ENCODE data around the gene FOXP1. TPM values are rescaled to one million over a fixed set of nuclear protein-coding genes. Genes with fewer than 3 reads are reported as not detected.

The FOXP1 gene
- total and polyA plus RNA-seq, 2 of the 13 experiments (the other 11 are each of a cell fraction or from before 2014, with no cell fraction given): 40.4 to 59.0 TPM

DNA sequence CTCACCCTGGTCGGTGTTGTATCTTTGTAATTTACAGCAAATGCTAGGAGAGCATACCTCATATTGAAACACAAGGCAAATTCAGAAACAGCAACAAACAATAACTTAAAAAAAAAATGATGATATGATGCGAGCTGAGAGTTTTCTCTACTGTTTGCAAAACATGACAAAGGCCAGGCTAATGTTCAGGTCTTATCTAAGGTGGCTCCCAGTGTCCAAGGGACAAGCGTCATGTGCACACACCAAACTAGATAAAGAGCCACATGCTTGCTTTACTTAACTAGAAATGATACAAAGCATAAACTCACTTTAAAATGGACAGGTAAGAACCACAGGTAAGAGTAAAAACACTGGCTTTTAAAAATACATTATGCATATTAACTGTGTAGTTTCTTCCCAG is 375.9 kb downstream of the FOXP1 start:
- peaks cover 41% of the 10 kb centered on the region for H3K79me2 ChIP-seq (ENCODE audit: insufficient read depth, low read length)
- peak overlapping the region; percentile 84 for H3K9ac ChIP-seq (ENCODE audit: insufficient read depth, low read depth, low read length)
- no peak overlapping the region for H2AFZ ChIP-seq (ENCODE audit: low read length)
- peak overlapping the region; percentile 79 for H3K4me2 ChIP-seq (ENCODE audit: low read depth, low read length)
- ATAC-seq: peak; percentile 62
- no peaks in the 10 kb centered on the region for H4K20me1 ChIP-seq (ENCODE audit: insufficient read depth, low read length)
- POLR2A ChIA-PET: interaction anchor here (1.0 to 5.3 kb wide), 16 partner anchors 33 to 375 kb away, joined by 3 to 85 read pairs (median 10); partner anchors contain the start of gene FOXP1
- intact Hi-C loops (cut with micrococcal nuclease; ENCODE audit: unreplicated experiment) (loop anchor here (1.0 to 5.0 kb wide), 7 partner anchors 38 to 377 kb away; no protein-coding TSS in a partner anchor), in situ Hi-C loops (cut with HindIII; ENCODE audit: extremely low pct_ligation_motif_present, low pct_unique_long_range_greater_than_20kb) (loop anchor here (5.0 kb wide), 1 partner anchor 55 kb away; no protein-coding TSS in a partner anchor)
- WGBS (ENCODE audit: low lambda C conversion rate): 9% methylated on average over 3 of the region's 3 CpGs
- H3K4me3 ChIP-seq (replicated peaks in 1 of 3; ENCODE audit: insufficient read depth in 1 of 3, low read depth in 2 of 3, low read length in 3 of 3): peak overlapping the region in 2 of 3 experiments; percentile 4 to 42; a peak in 3 of 6 replicates
- peak overlapping the region; percentile 99 for H3K27ac ChIP-seq (ENCODE audit: extremely low read length, insufficient read depth, low read length)
- H3K36me3 ChIP-seq (replicated peaks in 1 of 2; ENCODE audit: control insufficient read depth in 1 of 2, insufficient read depth in 2 of 2, low read length in 2 of 2): 0 out of 5 replicates have a peak, but pooled peaks cover 0 to 2% of the 10 kb centered on the region in 2 experiments
- CTCF ChIA-PET (ENCODE audit: low intra/inter-chr PET ratio, low total read pairs): no interaction called here
- FAIRE-seq: peak; percentile 54
- no peaks in the 10 kb centered on the region for H3K9me3 ChIP-seq (ENCODE audit: low read length)
- no peaks in the 10 kb centered on the region for H3K27me3 ChIP-seq (ENCODE audit: control insufficient read depth in 1 of 2, insufficient read depth in 2 of 2, low read length in 2 of 2)
- H3K4me1 ChIP-seq (ENCODE audit: insufficient read depth, low read length): peaks cover 93% of the 10 kb centered on the region
- TSS peak; percentile 55 for BruUV-seq (replicated peaks)
- peak; percentile 86 for DNase-seq (ENCODE audit: low spot score)
- TF ChIP-seq FOXP1 (IDR thresholded peaks at IDR 0.05) (no peak), FOXP1 (CRISPR knock-in tag; IDR thresholded peaks at IDR 0.05) (peak; percentile 83; the same call in 1 of the 2 replicates), FOXK1 (CRISPR knock-in tag; IDR thresholded peaks at IDR 0.05; ENCODE audit: borderline replicate concordance, low read depth) (0 out of 2 replicates have a peak, but pooled peaks have one; percentile 39), ZNF12 (CRISPR knock-in tag; IDR thresholded peaks at IDR 0.05) (peak; percentile 30; the same call in 1 of the 2 replicates), SIX4 (CRISPR knock-in tag; IDR thresholded peaks at IDR 0.05) (0 out of 2 replicates have a peak, but pooled peaks have one; percentile 34), ZBTB3 (CRISPR knock-in tag; IDR thresholded peaks at IDR 0.05; ENCODE audit: borderline replicate concordance, low read depth) (no peak), NR2F2 (IDR thresholded peaks at IDR 0.05; ENCODE audit: borderline replicate concordance, low read depth) (peak; percentile 54; the same call in 1 of the 2 replicates)
- TF ChIP-seq, protein P1, sequence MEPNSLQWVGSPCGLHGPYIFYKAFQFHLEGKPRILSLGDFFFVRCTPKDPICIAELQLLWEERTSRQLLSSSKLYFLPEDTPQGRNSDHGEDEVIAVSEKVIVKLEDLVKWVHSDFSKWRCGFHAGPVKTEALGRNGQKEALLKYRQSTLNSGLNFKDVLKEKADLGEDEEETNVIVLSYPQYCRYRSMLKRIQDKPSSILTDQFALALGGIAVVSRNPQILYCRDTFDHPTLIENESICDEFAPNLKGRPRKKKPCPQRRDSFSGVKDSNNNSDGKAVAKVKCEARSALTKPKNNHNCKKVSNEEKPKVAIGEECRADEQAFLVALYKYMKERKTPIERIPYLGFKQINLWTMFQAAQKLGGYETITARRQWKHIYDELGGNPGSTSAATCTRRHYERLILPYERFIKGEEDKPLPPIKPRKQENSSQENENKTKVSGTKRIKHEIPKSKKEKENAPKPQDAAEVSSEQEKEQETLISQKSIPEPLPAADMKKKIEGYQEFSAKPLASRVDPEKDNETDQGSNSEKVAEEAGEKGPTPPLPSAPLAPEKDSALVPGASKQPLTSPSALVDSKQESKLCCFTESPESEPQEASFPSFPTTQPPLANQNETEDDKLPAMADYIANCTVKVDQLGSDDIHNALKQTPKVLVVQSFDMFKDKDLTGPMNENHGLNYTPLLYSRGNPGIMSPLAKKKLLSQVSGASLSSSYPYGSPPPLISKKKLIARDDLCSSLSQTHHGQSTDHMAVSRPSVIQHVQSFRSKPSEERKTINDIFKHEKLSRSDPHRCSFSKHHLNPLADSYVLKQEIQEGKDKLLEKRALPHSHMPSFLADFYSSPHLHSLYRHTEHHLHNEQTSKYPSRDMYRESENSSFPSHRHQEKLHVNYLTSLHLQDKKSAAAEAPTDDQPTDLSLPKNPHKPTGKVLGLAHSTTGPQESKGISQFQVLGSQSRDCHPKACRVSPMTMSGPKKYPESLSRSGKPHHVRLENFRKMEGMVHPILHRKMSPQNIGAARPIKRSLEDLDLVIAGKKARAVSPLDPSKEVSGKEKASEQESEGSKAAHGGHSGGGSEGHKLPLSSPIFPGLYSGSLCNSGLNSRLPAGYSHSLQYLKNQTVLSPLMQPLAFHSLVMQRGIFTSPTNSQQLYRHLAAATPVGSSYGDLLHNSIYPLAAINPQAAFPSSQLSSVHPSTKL (CRISPR knock-in tag; IDR thresholded peaks at IDR 0.05): peak; percentile 46
- TF ChIP-seq, protein P2, sequence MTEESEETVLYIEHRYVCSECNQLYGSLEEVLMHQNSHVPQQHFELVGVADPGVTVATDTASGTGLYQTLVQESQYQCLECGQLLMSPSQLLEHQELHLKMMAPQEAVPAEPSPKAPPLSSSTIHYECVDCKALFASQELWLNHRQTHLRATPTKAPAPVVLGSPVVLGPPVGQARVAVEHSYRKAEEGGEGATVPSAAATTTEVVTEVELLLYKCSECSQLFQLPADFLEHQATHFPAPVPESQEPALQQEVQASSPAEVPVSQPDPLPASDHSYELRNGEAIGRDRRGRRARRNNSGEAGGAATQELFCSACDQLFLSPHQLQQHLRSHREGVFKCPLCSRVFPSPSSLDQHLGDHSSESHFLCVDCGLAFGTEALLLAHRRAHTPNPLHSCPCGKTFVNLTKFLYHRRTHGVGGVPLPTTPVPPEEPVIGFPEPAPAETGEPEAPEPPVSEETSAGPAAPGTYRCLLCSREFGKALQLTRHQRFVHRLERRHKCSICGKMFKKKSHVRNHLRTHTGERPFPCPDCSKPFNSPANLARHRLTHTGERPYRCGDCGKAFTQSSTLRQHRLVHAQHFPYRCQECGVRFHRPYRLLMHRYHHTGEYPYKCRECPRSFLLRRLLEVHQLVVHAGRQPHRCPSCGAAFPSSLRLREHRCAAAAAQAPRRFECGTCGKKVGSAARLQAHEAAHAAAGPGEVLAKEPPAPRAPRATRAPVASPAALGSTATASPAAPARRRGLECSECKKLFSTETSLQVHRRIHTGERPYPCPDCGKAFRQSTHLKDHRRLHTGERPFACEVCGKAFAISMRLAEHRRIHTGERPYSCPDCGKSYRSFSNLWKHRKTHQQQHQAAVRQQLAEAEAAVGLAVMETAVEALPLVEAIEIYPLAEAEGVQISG (CRISPR knock-in tag; IDR thresholded peaks at IDR 0.05): no peak
- TF ChIP-seq, protein P3, sequence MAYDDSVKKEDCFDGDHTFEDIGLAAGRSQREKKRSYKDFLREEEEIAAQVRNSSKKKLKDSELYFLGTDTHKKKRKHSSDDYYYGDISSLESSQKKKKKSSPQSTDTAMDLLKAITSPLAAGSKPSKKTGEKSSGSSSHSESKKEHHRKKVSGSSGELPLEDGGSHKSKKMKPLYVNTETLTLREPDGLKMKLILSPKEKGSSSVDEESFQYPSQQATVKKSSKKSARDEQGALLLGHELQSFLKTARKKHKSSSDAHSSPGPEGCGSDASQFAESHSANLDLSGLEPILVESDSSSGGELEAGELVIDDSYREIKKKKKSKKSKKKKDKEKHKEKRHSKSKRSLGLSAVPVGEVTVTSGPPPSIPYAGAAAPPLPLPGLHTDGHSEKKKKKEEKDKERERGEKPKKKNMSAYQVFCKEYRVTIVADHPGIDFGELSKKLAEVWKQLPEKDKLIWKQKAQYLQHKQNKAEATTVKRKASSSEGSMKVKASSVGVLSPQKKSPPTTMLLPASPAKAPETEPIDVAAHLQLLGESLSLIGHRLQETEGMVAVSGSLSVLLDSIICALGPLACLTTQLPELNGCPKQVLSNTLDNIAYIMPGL (CRISPR knock-in tag; IDR thresholded peaks at IDR 0.05; ENCODE audit: borderline replicate concordance in 1 of 2, low read depth in 1 of 2): peak in 1 of 2 experiments; percentile 12; a peak in 1 of 4 replicates
